Ectodermal cell (in vitro differentiated cells): ENCODE measurements around the gene CPA1.

ENCODE experiments used
- H3K27ac ChIP-seq: 2 replicates; pipeline ENCODE4 v1.7.0; 2013; ENCODE audit warnings: mild to moderate bottlenecking, low read depth, low read length; ENCODE audit not compliant: insufficient read depth, poor library complexity, severe bottlenecking
- H3K27me3 ChIP-seq: 2 replicates; pipeline ENCODE4 v1.7.0; 2013; ENCODE audit warnings: mild to moderate bottlenecking, low read length; ENCODE audit not compliant: insufficient read depth, control insufficient read depth, poor library complexity, severe bottlenecking
- H3K36me3 ChIP-seq: one replicate; pipeline ENCODE4 v1.7.0; 2013; ENCODE audit warnings: low read length; ENCODE audit not compliant: control insufficient read depth, insufficient read depth
- H3K4me1 ChIP-seq: one replicate; pipeline ENCODE4 v1.7.0; 2013; ENCODE audit warnings: low read length; ENCODE audit not compliant: control insufficient read depth, insufficient read depth
- H3K4me3 ChIP-seq: 2 replicates; pipeline ENCODE4 v1.7.0; 2013; ENCODE audit warnings: low read depth, low read length, control low read depth; ENCODE audit not compliant: insufficient read depth
- H3K9me3 ChIP-seq: 2 replicates; pipeline ENCODE4 v1.7.0; 2013; ENCODE audit warnings: mild to moderate bottlenecking, low read length, moderate library complexity; ENCODE audit not compliant: control insufficient read depth
- WGBS, 2 experiments: methylation state at CpG; one replicate each; pipeline ENCODE4 v1.1.7; 2013; ENCODE audit warnings: missing lambda C conversion rate in 2 of 2; 5-methylcytosine and 5-hydroxymethylcytosine counted together

Gene CPA1

GRCh38 chr7:130409067-130409711 is 28.9 kb downstream of the CPA1 start:
- peaks cover 4% of the 10 kb centered on the region for H3K4me1 ChIP-seq
- H3K9me3 ChIP-seq = no peaks in the 10 kb centered on the region
- H3K4me3 ChIP-seq = no peak overlapping the region
- H3K27me3 ChIP-seq = no peaks in the 10 kb centered on the region
- no peaks in the 10 kb centered on the region for H3K36me3 ChIP-seq
- H3K27ac ChIP-seq = peak overlapping the region; percentile 11
- 81 to 88% methylated on average over 1 of the region's 3 CpGs for WGBS, 2 experiments

GRCh38 chr7:130409712-130410072 is 29.4 kb downstream of the CPA1 start:
- WGBS, 2 experiments = 93% methylated on average over 4 of the region's 4 CpGs
- no peak overlapping the region for H3K4me3 ChIP-seq
- no peaks in the 10 kb centered on the region for H3K9me3 ChIP-seq
- H3K36me3 ChIP-seq = no peaks in the 10 kb centered on the region
- H3K27ac ChIP-seq = no peak overlapping the region
- no peaks in the 10 kb centered on the region for H3K27me3 ChIP-seq
- H3K4me1 ChIP-seq = peaks cover 4% of the 10 kb centered on the region

GRCh38 chr7:130410868-130411541 is 30.7 kb downstream of the CPA1 start:
- no peaks in the 10 kb centered on the region for H3K36me3 ChIP-seq
- H3K27ac ChIP-seq = no peak overlapping the region
- 89 to 95% methylated on average over 2 to 4 of the region's 4 CpGs for WGBS, 2 experiments
- peaks cover 4% of the 10 kb centered on the region for H3K4me1 ChIP-seq
- no peak overlapping the region for H3K4me3 ChIP-seq
- no peaks in the 10 kb centered on the region for H3K9me3 ChIP-seq
- H3K27me3 ChIP-seq = no peaks in the 10 kb centered on the region

GRCh38 chr7:130413201-130413600 is 32.9 kb downstream of the CPA1 start:
- WGBS, 2 experiments = 89 to 95% methylated on average over 4 of the region's 4 CpGs
- no peaks in the 10 kb centered on the region for H3K36me3 ChIP-seq
- H3K4me1 ChIP-seq = peaks cover 14% of the 10 kb centered on the region

GRCh38 chr7:130415006-130415405 is 34.7 kb downstream of the CPA1 start:
- H3K4me1 ChIP-seq = peaks cover 13% of the 10 kb centered on the region
- H3K9me3 ChIP-seq = no peaks in the 10 kb centered on the region
- H3K27me3 ChIP-seq = no peaks in the 10 kb centered on the region
- H3K4me3 ChIP-seq = no peak overlapping the region
- H3K27ac ChIP-seq = no peak overlapping the region
- H3K36me3 ChIP-seq = no peaks in the 10 kb centered on the region

More at GRCh38 chr7:130413201-130413600, 32.9 kb downstream of the CPA1 start:
- H3K27ac ChIP-seq = no peak overlapping the region
- H3K4me3 ChIP-seq = no peak overlapping the region
- no peaks in the 10 kb centered on the region for H3K9me3 ChIP-seq
- no peaks in the 10 kb centered on the region for H3K27me3 ChIP-seq

DNA sequence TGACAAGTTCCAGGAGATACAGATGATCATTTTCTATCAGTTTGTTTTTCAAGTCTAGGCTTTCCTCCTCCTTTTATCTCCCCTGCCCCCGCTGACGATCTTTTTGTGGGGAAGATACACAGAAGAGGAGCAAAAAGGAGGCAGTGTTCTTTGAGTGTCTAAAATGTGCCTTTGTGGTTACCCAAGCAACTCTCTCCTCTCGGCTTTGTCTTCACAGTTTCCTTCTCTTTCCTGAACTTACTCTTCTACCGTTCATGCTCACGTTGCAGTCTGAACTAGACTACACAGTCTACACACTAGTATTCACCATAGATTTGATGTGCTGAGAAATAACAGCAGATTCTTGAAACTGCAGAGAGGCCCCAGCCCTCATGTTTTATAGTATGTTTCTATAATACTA is 36.9 kb downstream of the CPA1 start:
- Histone ChIP-seq H3K27ac (no peak overlapping the region), H3K9me3 (no peaks in the 10 kb centered on the region), H3K4me1 (peaks cover 24% of the 10 kb centered on the region), H3K36me3 (no peaks in the 10 kb centered on the region), H3K27me3 (no peaks in the 10 kb centered on the region), H3K4me3 (no peak overlapping the region)
- WGBS, 2 experiments = 89 to 90% methylated on average over 3 to 5 of the region's 5 CpGs

GRCh38 chr7:130418306-130418705 is 38.0 kb downstream of the CPA1 start:
- no peaks in the 10 kb centered on the region for H3K36me3 ChIP-seq
- no peaks in the 10 kb centered on the region for H3K27me3 ChIP-seq
- H3K4me1 ChIP-seq = peaks cover 27% of the 10 kb centered on the region
- no peaks in the 10 kb centered on the region for H3K9me3 ChIP-seq
- no peak overlapping the region for H3K4me3 ChIP-seq
- H3K27ac ChIP-seq = no peak overlapping the region
- WGBS, 2 experiments = 95 to 97% methylated on average over 7 of the region's 7 CpGs

GRCh38 chr7:130419658-130420057 is 39.4 kb downstream of the CPA1 start:
- no peak overlapping the region for H3K27ac ChIP-seq
- H3K4me3 ChIP-seq = no peak overlapping the region
- no peaks in the 10 kb centered on the region for H3K9me3 ChIP-seq
- H3K4me1 ChIP-seq = peaks cover 27% of the 10 kb centered on the region
- H3K27me3 ChIP-seq = no peaks in the 10 kb centered on the region
- no peaks in the 10 kb centered on the region for H3K36me3 ChIP-seq
- 71 to 77% methylated on average over 5 of the region's 5 CpGs for WGBS, 2 experiments

GRCh38 chr7:130420943-130421578 is 40.8 kb downstream of the CPA1 start:
- 80 to 95% methylated on average over 1 to 2 of the region's 4 CpGs for WGBS, 2 experiments
- Histone ChIP-seq H3K27me3 (no peaks in the 10 kb centered on the region), H3K4me3 (no peak overlapping the region)

GRCh38 chr7:130421684-130422083 is 41.4 kb downstream of the CPA1 start:
- no peak overlapping the region for H3K4me3 ChIP-seq
- no peak overlapping the region for H3K27ac ChIP-seq

More at GRCh38 chr7:130420943-130421578, 40.8 kb downstream of the CPA1 start:
- peaks cover 27% of the 10 kb centered on the region for H3K4me1 ChIP-seq
- H3K27ac ChIP-seq = no peak overlapping the region
- no peaks in the 10 kb centered on the region for H3K9me3 ChIP-seq
- H3K36me3 ChIP-seq = no peaks in the 10 kb centered on the region

More at GRCh38 chr7:130421684-130422083, 41.4 kb downstream of the CPA1 start:
- Histone ChIP-seq H3K36me3 (peaks cover 4% of the 10 kb centered on the region), H3K4me1 (peaks cover 25% of the 10 kb centered on the region), H3K9me3 (no peaks in the 10 kb centered on the region), H3K27me3 (no peaks in the 10 kb centered on the region)
- 29 to 36% methylated on average over 2 of the region's 2 CpGs for WGBS, 2 experiments
